A549 (cell line): ENCODE results near the gene UBTD1. TPM values are rescaled to one million over a fixed set of nuclear protein-coding genes. Genes with fewer than 3 reads are reported as not detected.

ENCODE experiments used
- ATAC-seq, 2 experiments: fragments of 200-7000 bp in 1 of 2; fragments of >200 bp in 1 of 2; cut with Nextera tagmentation in 1 of 2; cut with Tn5 transposase in 1 of 2; 3 replicates each; pipeline versions ENCODE4 v1.8.0 to v1.9.1; 2018 to 2020; ENCODE audit warnings: mild to moderate bottlenecking in 1 of 2, moderate library complexity in 1 of 2
- CTCF ChIA-PET: fragments of 300-600 bp; sonication (Branson Sonifier 250); formaldehyde crosslinking; extraction: SDS; loops from one replicate; lab custom pipeline; 2021; ENCODE audit warnings: antibody characterized with exemption, inconsistent platforms; lab: Yijun Ruan, JAX
- POLR2A ChIA-PET: fragments of 350-600 bp; formaldehyde crosslinking; extraction: SDS; loops from one replicate; lab custom pipeline; 2021; ENCODE audit warnings: antibody characterized with exemption, inconsistent platforms; lab: Yijun Ruan, JAX
- DNase-seq, 2 experiments: peaks; one replicate each; pipeline versions ENCODE4 v3.0.0 to v3.0.0-alpha.2; 2011 to 2016; ENCODE audit warnings: low read depth in 1 of 2, low spot score in 1 of 2
- FAIRE-seq: peaks from 2 replicates; lab custom pipeline; 2011; peaks lifted over from hg19 to GRCh38; lab: Jason Lieb, UNC
- H3K27ac ChIP-seq, 2 experiments: fragments of >200 bp; sonication (Bioruptor Twin); formaldehyde crosslinking; 3 replicates each; pipeline ENCODE4 v1.5.1; 2016 to 2017
- H3K4me1 ChIP-seq: fragments of >200 bp; sonication (Bioruptor Twin); formaldehyde crosslinking; 3 replicates; pipeline ENCODE4 v1.6.1; 2016
- H3K4me2 ChIP-seq: fragments of >200 bp; sonication (Bioruptor Twin); formaldehyde crosslinking; 3 replicates; pipeline ENCODE4 v1.6.1; 2016
- H3K4me3 ChIP-seq: fragments of >200 bp; sonication (Bioruptor Twin); formaldehyde crosslinking; 3 replicates; pipeline ENCODE4 v1.5.1; 2016
- H3K9me3 ChIP-seq: fragments of >200 bp; sonication (Bioruptor Twin); formaldehyde crosslinking; 3 replicates; pipeline ENCODE4 v1.6.1; 2016
- CBX2 ChIP-seq: fragments of 200-600 bp; sonication (generic); IDR thresholded peaks from 2 replicates; pipeline ENCODE4 v1.6.1; 2016; ENCODE audit warnings: low read depth, mild to moderate bottlenecking, borderline replicate concordance
- CBX8 ChIP-seq: fragments of 200-600 bp; sonication (generic); IDR thresholded peaks from 2 replicates; pipeline ENCODE4 v1.6.1; 2016
- EHF ChIP-seq: fragments of 250-450 bp; sonication (Bioruptor Pico); IDR thresholded peaks from 2 replicates; pipeline ENCODE4 v1.5.0; 2020; ENCODE audit warnings: mild to moderate bottlenecking
- ESRRA ChIP-seq: fragments of 150-350 bp; IDR thresholded peaks from 2 replicates; pipeline ENCODE4 v1.6.1; 2014; ENCODE audit warnings: mild to moderate bottlenecking, low read length, borderline replicate concordance
- FOSB ChIP-seq: fragments of 250-450 bp; sonication (Bioruptor Pico); IDR thresholded peaks from 2 replicates; pipeline ENCODE4 v1.5.0; 2020; ENCODE audit warnings: mild to moderate bottlenecking, moderate library complexity
- FOXS1 ChIP-seq: fragments of 250-450 bp; sonication (Bioruptor Pico); IDR thresholded peaks from 2 replicates; pipeline ENCODE4 v1.5.0; 2020; ENCODE audit warnings: mild to moderate bottlenecking, moderate library complexity
- HDAC2 ChIP-seq: fragments of 200-600 bp; sonication (generic); IDR thresholded peaks from 2 replicates; pipeline ENCODE4 v1.6.1; 2016
- KDM5A ChIP-seq: fragments of 200-600 bp; sonication (generic); IDR thresholded peaks from 2 replicates; pipeline ENCODE4 v1.6.1; 2016; ENCODE audit warnings: antibody characterized with exemption, mild to moderate bottlenecking
- NFE2L2 ChIP-seq: fragments of 150-350 bp; conservative IDR thresholded peaks from 2 replicates; pipeline ENCODE4 v1.6.1; 2014; ENCODE audit warnings: low read length
- NR3C1 ChIP-seq: fragments of >200 bp; sonication (Bioruptor Twin); formaldehyde crosslinking; IDR thresholded peaks from 3 replicates; pipeline ENCODE4 v1.6.1; 2017
- PHF8 ChIP-seq: fragments of 200-600 bp; sonication (generic); IDR thresholded peaks from 2 replicates; pipeline ENCODE4 v1.6.1; 2016; ENCODE audit warnings: low read depth, mild to moderate bottlenecking, antibody characterized with exemption, moderate library complexity, borderline replicate concordance
- POLR2A ChIP-seq: IDR thresholded peaks from 2 replicates; pipeline ENCODE4 v1.6.1; 2012; ENCODE audit warnings: mild to moderate bottlenecking, low read length
- POLR2AphosphoS2 ChIP-seq: conservative IDR thresholded peaks from 2 replicates; pipeline ENCODE4 v1.6.1; 2012; ENCODE audit warnings: low read length, improper control_type of control experiment, inconsistent platforms
- SMC3 ChIP-seq: fragments of >200 bp; sonication (Bioruptor Twin); formaldehyde crosslinking; IDR thresholded peaks from 3 replicates; pipeline ENCODE4 v1.6.1; 2018; ENCODE audit warnings: inconsistent platforms
- TFCP2L1 ChIP-seq: fragments of 250-450 bp; sonication (Bioruptor Pico); IDR thresholded peaks from 2 replicates; pipeline ENCODE4 v1.5.0; 2021; ENCODE audit warnings: mild to moderate bottlenecking
- ZC3H11A ChIP-seq: fragments of 450-650 bp; IDR thresholded peaks from 2 replicates; pipeline ENCODE4 v1.6.1; 2014; ENCODE audit warnings: antibody characterized with exemption, mild to moderate bottlenecking
- ZFP36 ChIP-seq: fragments of 450-650 bp; IDR thresholded peaks from 2 replicates; pipeline ENCODE4 v1.6.1; 2014; ENCODE audit warnings: borderline replicate concordance; ENCODE audit not compliant: partially characterized antibody
- ZNF302 ChIP-seq: fragments of 250-450 bp; sonication (Bioruptor Pico); IDR thresholded peaks from 2 replicates; pipeline ENCODE4 v1.9.0; 2021; ENCODE audit warnings: inconsistent platforms, mild to moderate bottlenecking, moderate library complexity
- WGBS: methylation state at CpG from one replicate; pipeline ENCODE4 v1.1.6; 2017; ENCODE audit errors: missing lambda C conversion rate; 5-methylcytosine and 5-hydroxymethylcytosine counted together
- polyA plus RNA-seq, 4 experiments: library from polyadenylated mRNA; depleted of rRNA in 3 of 4; stranded (reverse); fragments of >200 nt; fragmentation: RNase III in 1 of 4; extraction: RNeasy Plus Mini Kit Qiagen cat#74134 plus additional on column Dnase treatment in 1 of 4; gene quantifications; 2 replicates in 3 of 4; 3 replicates in 1 of 4; pipeline ENCODE4 v1.2.3, GENCODE V29; 2011 to 2017
- TF ChIP-seq, protein P1 (sequence below): IDR thresholded peaks from 2 replicates; pipeline ENCODE4 v1.6.1; 2012; ENCODE audit warnings: low read depth, borderline replicate concordance
- TF ChIP-seq, protein P2 (sequence below): fragments of 150-350 bp; IDR thresholded peaks from 2 replicates; pipeline ENCODE4 v1.6.1; 2014; ENCODE audit warnings: low read depth, mild to moderate bottlenecking, low read length
- TF ChIP-seq, protein P3 (sequence below): fragments of >200 bp; sonication (Bioruptor Twin); formaldehyde crosslinking; IDR thresholded peaks from 3 replicates; pipeline ENCODE4 v1.5.1; 2016
- TF ChIP-seq, protein P4 (sequence below): fragments of 250-450 bp; sonication (Bioruptor Pico); IDR thresholded peaks from 2 replicates; pipeline ENCODE4 v1.5.0; 2021; ENCODE audit warnings: mild to moderate bottlenecking, moderate library complexity, borderline replicate concordance

UBTD1 gene
- polyA plus RNA-seq, 2 of the 4 experiments (the other 2 are of a cell fraction) = 5.9 to 11.6 TPM

DNA sequence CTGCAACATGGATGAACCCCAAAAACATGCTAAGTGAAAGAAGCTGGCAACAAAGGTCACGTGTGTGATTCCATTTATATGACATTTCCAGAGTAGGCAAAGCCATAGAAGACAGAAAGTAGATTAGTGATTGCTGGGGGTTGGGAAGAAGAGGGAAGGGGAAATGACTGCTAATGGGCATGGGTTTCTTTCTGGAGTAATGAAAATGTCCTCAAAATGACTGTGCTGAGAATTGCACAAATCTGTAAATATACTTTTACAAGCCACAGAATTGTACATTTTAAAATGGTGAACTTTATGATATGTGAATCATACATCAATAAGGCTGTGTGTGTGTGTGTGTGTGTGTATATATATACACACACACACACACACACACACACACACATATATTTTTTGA is 16.3 kb upstream of the UBTD1 start:
- ChIA-PET CTCF (interaction anchor here (0.6 to 2.9 kb wide), 8 partner anchors 9 to 130 kb away, joined by 3 to 9 read pairs (median 4); no protein-coding TSS in a partner anchor), POLR2A (interaction anchor here (1.4 kb wide), 1 partner anchor 15 kb away, joined by 3 read pairs; no protein-coding TSS in a partner anchor)
- TF ChIP-seq, protein P1, sequence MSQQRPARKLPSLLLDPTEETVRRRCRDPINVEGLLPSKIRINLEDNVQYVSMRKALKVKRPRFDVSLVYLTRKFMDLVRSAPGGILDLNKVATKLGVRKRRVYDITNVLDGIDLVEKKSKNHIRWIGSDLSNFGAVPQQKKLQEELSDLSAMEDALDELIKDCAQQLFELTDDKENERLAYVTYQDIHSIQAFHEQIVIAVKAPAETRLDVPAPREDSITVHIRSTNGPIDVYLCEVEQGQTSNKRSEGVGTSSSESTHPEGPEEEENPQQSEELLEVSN = no peak
- TF ChIP-seq, protein P2, sequence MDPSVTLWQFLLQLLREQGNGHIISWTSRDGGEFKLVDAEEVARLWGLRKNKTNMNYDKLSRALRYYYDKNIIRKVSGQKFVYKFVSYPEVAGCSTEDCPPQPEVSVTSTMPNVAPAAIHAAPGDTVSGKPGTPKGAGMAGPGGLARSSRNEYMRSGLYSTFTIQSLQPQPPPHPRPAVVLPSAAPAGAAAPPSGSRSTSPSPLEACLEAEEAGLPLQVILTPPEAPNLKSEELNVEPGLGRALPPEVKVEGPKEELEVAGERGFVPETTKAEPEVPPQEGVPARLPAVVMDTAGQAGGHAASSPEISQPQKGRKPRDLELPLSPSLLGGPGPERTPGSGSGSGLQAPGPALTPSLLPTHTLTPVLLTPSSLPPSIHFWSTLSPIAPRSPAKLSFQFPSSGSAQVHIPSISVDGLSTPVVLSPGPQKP = no peak
- TF ChIP-seq POLR2AphosphoS2 (no peak), ZFP36 (no peak), CBX2 (no peak), HDAC2 (no peak), NFE2L2 (no peak)
- H3K4me1 ChIP-seq = peaks cover 12% of the 10 kb centered on the region; the same call in 2 of the 3 replicates
- WGBS = 94% methylated on average over 1 of the region's 1 CpG
- no peak overlapping the region for H3K4me3 ChIP-seq
- no peaks in the 10 kb centered on the region for H3K9me3 ChIP-seq
- DNase-seq (no peak), ATAC-seq (no peak), FAIRE-seq (no peak)
- H3K27ac ChIP-seq = no peak overlapping the region
- no peak overlapping the region for H3K4me2 ChIP-seq

DNA sequence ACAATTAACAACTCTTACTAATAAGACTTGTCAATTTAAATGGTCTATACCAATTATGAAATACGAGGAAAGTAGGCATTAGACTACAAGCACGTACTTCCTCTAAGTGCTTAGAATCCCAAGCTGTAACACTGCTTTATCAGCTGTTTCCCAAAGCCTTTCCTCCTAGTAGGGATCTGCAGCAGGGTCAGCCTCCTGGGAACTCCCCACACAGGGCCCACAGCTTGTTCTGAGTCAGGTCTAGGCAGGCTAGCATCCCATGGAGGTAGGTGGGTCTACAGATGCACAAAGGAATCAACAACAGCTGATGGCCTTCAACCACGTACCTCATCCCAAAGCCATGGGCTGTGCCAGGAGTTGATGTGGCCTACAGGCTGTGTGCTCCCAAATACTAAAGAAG is 15.2 kb upstream of the UBTD1 start:
- Histone ChIP-seq H3K9me3 (no peaks in the 10 kb centered on the region), H3K4me2 (no peak overlapping the region), H3K27ac (no peak overlapping the region), H3K4me1 (peaks cover 12% of the 10 kb centered on the region; the same call in 2 of the 3 replicates), H3K4me3 (no peak overlapping the region)
- ChIA-PET POLR2A (interaction anchor here (1.4 kb wide), 1 partner anchor 14 kb away, joined by 3 read pairs; no protein-coding TSS in a partner anchor), CTCF (interaction anchor here (0.6 to 2.9 kb wide), 4 partner anchors 10 to 191 kb away, joined by 3 to 9 read pairs (median 5); no protein-coding TSS in a partner anchor)
- WGBS = 93% methylated on average over 3 of the region's 3 CpGs
- FAIRE-seq (no peak), DNase-seq (no peak), ATAC-seq (no peak)
- TF ChIP-seq FOSB (CRISPR knock-in tag) (no peak), ZC3H11A (no peak), NFE2L2 (no peak), KDM5A (no peak), PHF8 (no peak), ZNF302 (no peak), FOXS1 (no peak), SMC3 (no peak), TFCP2L1 (CRISPR knock-in tag) (no peak), ESRRA (no peak), ZFP36 (no peak), NR3C1 (no peak), CBX8 (no peak), HDAC2 (no peak), POLR2A (no peak), EHF (CRISPR knock-in tag) (no peak)
- TF ChIP-seq, protein P2 = no peak
- TF ChIP-seq, protein P1 = no peak
- TF ChIP-seq, protein P3, sequence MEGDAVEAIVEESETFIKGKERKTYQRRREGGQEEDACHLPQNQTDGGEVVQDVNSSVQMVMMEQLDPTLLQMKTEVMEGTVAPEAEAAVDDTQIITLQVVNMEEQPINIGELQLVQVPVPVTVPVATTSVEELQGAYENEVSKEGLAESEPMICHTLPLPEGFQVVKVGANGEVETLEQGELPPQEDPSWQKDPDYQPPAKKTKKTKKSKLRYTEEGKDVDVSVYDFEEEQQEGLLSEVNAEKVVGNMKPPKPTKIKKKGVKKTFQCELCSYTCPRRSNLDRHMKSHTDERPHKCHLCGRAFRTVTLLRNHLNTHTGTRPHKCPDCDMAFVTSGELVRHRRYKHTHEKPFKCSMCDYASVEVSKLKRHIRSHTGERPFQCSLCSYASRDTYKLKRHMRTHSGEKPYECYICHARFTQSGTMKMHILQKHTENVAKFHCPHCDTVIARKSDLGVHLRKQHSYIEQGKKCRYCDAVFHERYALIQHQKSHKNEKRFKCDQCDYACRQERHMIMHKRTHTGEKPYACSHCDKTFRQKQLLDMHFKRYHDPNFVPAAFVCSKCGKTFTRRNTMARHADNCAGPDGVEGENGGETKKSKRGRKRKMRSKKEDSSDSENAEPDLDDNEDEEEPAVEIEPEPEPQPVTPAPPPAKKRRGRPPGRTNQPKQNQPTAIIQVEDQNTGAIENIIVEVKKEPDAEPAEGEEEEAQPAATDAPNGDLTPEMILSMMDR = no peak
- TF ChIP-seq, protein P4, sequence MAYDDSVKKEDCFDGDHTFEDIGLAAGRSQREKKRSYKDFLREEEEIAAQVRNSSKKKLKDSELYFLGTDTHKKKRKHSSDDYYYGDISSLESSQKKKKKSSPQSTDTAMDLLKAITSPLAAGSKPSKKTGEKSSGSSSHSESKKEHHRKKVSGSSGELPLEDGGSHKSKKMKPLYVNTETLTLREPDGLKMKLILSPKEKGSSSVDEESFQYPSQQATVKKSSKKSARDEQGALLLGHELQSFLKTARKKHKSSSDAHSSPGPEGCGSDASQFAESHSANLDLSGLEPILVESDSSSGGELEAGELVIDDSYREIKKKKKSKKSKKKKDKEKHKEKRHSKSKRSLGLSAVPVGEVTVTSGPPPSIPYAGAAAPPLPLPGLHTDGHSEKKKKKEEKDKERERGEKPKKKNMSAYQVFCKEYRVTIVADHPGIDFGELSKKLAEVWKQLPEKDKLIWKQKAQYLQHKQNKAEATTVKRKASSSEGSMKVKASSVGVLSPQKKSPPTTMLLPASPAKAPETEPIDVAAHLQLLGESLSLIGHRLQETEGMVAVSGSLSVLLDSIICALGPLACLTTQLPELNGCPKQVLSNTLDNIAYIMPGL (CRISPR knock-in tag) = no peak
